K562 (cell line): ENCODE measurements around the gene EMX1. TPM values are rescaled to one million over a fixed set of nuclear protein-coding genes. Genes with fewer than 3 reads are reported as not detected.

Source experiments
- ATAC-seq: fragments of 200-7000 bp; cut with Tn5 transposase; 3 replicates; pipeline ENCODE4 v1.9.1; 2020; ENCODE audit warnings: moderate library complexity
- BruUV-seq: library from RNA; stranded (reverse); fragments of 400-500 nt; replicated peaks from 2 replicates; lab custom pipeline; 2021; lab: Mats Ljungman, UMichigan
- CTCF ChIA-PET: fragments of 300-600 bp; formaldehyde crosslinking; extraction: SDS; loops from one replicate; lab custom pipeline; 2021; ENCODE audit warnings: low intra/inter-chr PET ratio; lab: Yijun Ruan, JAX
- POLR2A ChIA-PET: fragments of 300-600, 350-650 bp; sonication (Branson Sonifier 250); formaldehyde crosslinking; extraction: SDS; loops from one replicate; lab custom pipeline; 2021; ENCODE audit warnings: antibody characterized with exemption, inconsistent platforms; lab: Yijun Ruan, JAX
- DNase-seq, 4 experiments: peaks; one replicate each; pipeline versions ENCODE4 v3.0.0 to v3.0.0-alpha.2; 2011 to 2018; ENCODE audit warnings: low spot score in 3 of 4, mixed read lengths in 3 of 4; ENCODE audit errors: extremely low read depth in 1 of 4
- FAIRE-seq: peaks from 2 replicates; lab custom pipeline; 2011; peaks lifted over from hg19 to GRCh38; lab: Jason Lieb, UNC
- H2AFZ ChIP-seq: 2 replicates; pipeline ENCODE4 v1.6.0; 2011; ENCODE audit warnings: low read depth, low read length, control low read depth, inconsistent platforms
- H3K27ac ChIP-seq: fragments of 200-600 bp; 3 replicates; pipeline ENCODE4 v1.8.0; 2011; ENCODE audit warnings: low read depth, mild to moderate bottlenecking, control low read depth, inconsistent platforms, low read length, moderate library complexity, mixed read lengths; ENCODE audit errors: extremely low read depth
- H3K27me3 ChIP-seq, 2 experiments: fragments of 300-600 bp in 1 of 2; 2 replicates in 1 of 2; 3 replicates in 1 of 2; pipeline versions ENCODE4 v1.6.0 to v1.8.0; 2011; ENCODE audit warnings: inconsistent platforms in 2 of 2, low read length in 2 of 2, mild to moderate bottlenecking in 1 of 2, mixed read lengths in 1 of 2, moderate library complexity in 1 of 2; ENCODE audit not compliant: control insufficient read depth in 2 of 2, insufficient read depth in 2 of 2
- H3K36me3 ChIP-seq: fragments of 300-600 bp; 3 replicates; pipeline ENCODE4 v1.8.0; 2011; ENCODE audit warnings: mild to moderate bottlenecking, low read length, inconsistent platforms; ENCODE audit not compliant: control insufficient read depth, insufficient read depth
- H3K4me1 ChIP-seq, 2 experiments: fragments of 200-600 bp in 1 of 2; replicated peaks in 1 of 2; 2 replicates in 1 of 2; 3 replicates in 1 of 2; pipeline versions ENCODE4 v1.5.1 to v1.8.0; 2011; ENCODE audit warnings: inconsistent platforms in 2 of 2, low read length in 2 of 2, mild to moderate bottlenecking in 1 of 2, mixed read lengths in 1 of 2, moderate library complexity in 1 of 2; ENCODE audit not compliant: control insufficient read depth in 2 of 2, insufficient read depth in 2 of 2
- H3K4me2 ChIP-seq: 2 replicates; pipeline ENCODE4 v1.6.1; 2011; ENCODE audit warnings: low read length, control low read depth, inconsistent platforms, mixed read lengths; ENCODE audit not compliant: insufficient read depth
- H3K4me3 ChIP-seq: fragments of 200-600 bp; sonication (generic), shearing (Covaris generic); 2 replicates; pipeline ENCODE4 v1.5.1; 2016; ENCODE audit warnings: control low read depth, inconsistent platforms
- H3K79me2 ChIP-seq: fragments of 200-600 bp; 3 replicates; pipeline ENCODE4 v1.8.0; 2011; ENCODE audit warnings: low read length, inconsistent platforms; ENCODE audit not compliant: control insufficient read depth, insufficient read depth
- H3K9ac ChIP-seq, 2 experiments: 2 replicates each; pipeline versions ENCODE4 v1.6.0 to v1.6.1; 2011; ENCODE audit warnings: low read depth in 2 of 2, low read length in 2 of 2, control low read depth in 1 of 2, inconsistent platforms in 1 of 2, mild to moderate bottlenecking in 1 of 2, mixed read lengths in 1 of 2; ENCODE audit not compliant: insufficient read depth in 1 of 2
- H3K9me1 ChIP-seq: one replicate; pipeline ENCODE4 v1.6.0; 2011; ENCODE audit warnings: inconsistent platforms, mild to moderate bottlenecking, low read length, moderate library complexity; ENCODE audit not compliant: control insufficient read depth, insufficient read depth
- H3K9me3 ChIP-seq: replicated peaks from 2 replicates; pipeline ENCODE4 v1.5.1; 2011; ENCODE audit warnings: low read depth, low read length, inconsistent platforms; ENCODE audit not compliant: control insufficient read depth, insufficient read depth
- H4K20me1 ChIP-seq: replicated peaks from 2 replicates; pipeline ENCODE4 v1.6.1; 2011; ENCODE audit warnings: low read length, inconsistent platforms, mixed read lengths; ENCODE audit not compliant: control insufficient read depth, insufficient read depth
- EGR1 ChIP-seq: fragments of 450-650 bp; conservative IDR thresholded peaks from 2 replicates; pipeline ENCODE4 v1.6.1; 2017; ENCODE audit warnings: mild to moderate bottlenecking
- SIX5 ChIP-seq, 2 experiments: IDR thresholded peaks; 2 replicates each; pipeline ENCODE4 v1.6.1; 2011; ENCODE audit warnings: low read length in 2 of 2, borderline replicate concordance in 1 of 2, low read depth in 1 of 2, mild to moderate bottlenecking in 1 of 2, moderate library complexity in 1 of 2; ENCODE audit not compliant: insufficient read depth in 1 of 2
- SUPT5H ChIP-seq: fragments of 450-650 bp; IDR thresholded peaks from 2 replicates; pipeline ENCODE4 v1.6.1; 2016
- ZNF175 ChIP-seq: fragments of 200-800 bp; sonication (Bioruptor generic); IDR thresholded peaks from 2 replicates; pipeline ENCODE4 v1.6.1; 2016; ENCODE audit warnings: low read depth, mild to moderate bottlenecking, missing genetic modification characterization, missing compliant biosample characterization
- WGBS: fragments of 100-300 bp; shearing (Covaris generic); methylation state at CpG from one replicate; pipeline ENCODE4 v1.1.6; 2016; ENCODE audit warnings: low coverage, mixed read lengths; ENCODE audit not compliant: insufficient coverage; ENCODE audit errors: missing lambda C conversion rate; 5-methylcytosine and 5-hydroxymethylcytosine counted together
- in situ Hi-C: fragments of 300-500 bp; cut with MboI; formaldehyde crosslinking; loops from 4 replicates; pipeline ENCODE4 v1.15.0; 2018; ENCODE audit warnings: inconsistent platforms, mixed read lengths
- intact Hi-C: fragments of 100-400 bp; cut with micrococcal nuclease; formaldehyde crosslinking; loops from 2 replicates; pipeline ENCODE4 v1.14.2; 2022
- polyA plus RNA-seq, 8 experiments: library from polyadenylated mRNA; depleted of rRNA in 4 of 8; stranded (reverse) in 5 of 8; unstranded in 3 of 8; fragments of >200 nt; fragmentation: Nextera tagmentation in 2 of 8; fragmentation: Illumina TruSeq in 1 of 8; extraction: Ambion mirVana in 2 of 8; extraction: Trizol in 1 of 8; gene quantifications; 2 replicates each; pipeline versions ENCODE4 v1.2.1 to v1.2.3, GENCODE V29; 2011 to 2014; ENCODE audit warnings: inconsistent platforms in 1 of 8, missing spikeins in 1 of 8
- total RNA-seq, 7 experiments: library from RNA; depleted of rRNA in 6 of 7; stranded (reverse); fragments of >200 nt in 6 of 7; fragmentation: Illumina TruSeq in 2 of 7; extraction: Trizol in 2 of 7; gene quantifications; 2 replicates each; pipeline versions ENCODE4 v1.2.1 to v1.2.3, GENCODE V29; 2011 to 2021; ENCODE audit warnings: low replicate concordance in 1 of 7
- TF ChIP-seq, protein P1 (sequence below): sonication (generic); formaldehyde crosslinking; IDR thresholded peaks from 2 replicates; pipeline ENCODE4 v1.8.0; 2023; ENCODE audit warnings: missing genetic modification reagents, mild to moderate bottlenecking, borderline replicate concordance
- TF ChIP-seq, protein P2 (sequence below): sonication (generic); formaldehyde crosslinking; IDR thresholded peaks from 2 replicates; pipeline ENCODE4 v1.9.0; 2022; ENCODE audit warnings: mild to moderate bottlenecking, missing genetic modification reagents
- TF ChIP-seq, protein P3 (sequence below): sonication (generic); formaldehyde crosslinking; IDR thresholded peaks from 2 replicates; pipeline ENCODE4 v1.8.1; 2023; ENCODE audit warnings: mild to moderate bottlenecking, missing genetic modification reagents, moderate library complexity
- TF ChIP-seq, protein P4 (sequence below), 2 experiments: fragments of 150-350 bp in 1 of 2; IDR thresholded peaks; 2 replicates each; pipeline ENCODE4 v1.6.1; 2012 to 2016; ENCODE audit warnings: low read depth in 2 of 2, low read length in 2 of 2, mild to moderate bottlenecking in 1 of 2, moderate library complexity in 1 of 2

Gene EMX1
- total and polyA plus RNA-seq, 9 of the 15 experiments (the other 6 are each of a cell fraction or from before 2014, with no cell fraction given): 0.10 to 0.32 (median 0.21) TPM; not detected in 6

DNA sequence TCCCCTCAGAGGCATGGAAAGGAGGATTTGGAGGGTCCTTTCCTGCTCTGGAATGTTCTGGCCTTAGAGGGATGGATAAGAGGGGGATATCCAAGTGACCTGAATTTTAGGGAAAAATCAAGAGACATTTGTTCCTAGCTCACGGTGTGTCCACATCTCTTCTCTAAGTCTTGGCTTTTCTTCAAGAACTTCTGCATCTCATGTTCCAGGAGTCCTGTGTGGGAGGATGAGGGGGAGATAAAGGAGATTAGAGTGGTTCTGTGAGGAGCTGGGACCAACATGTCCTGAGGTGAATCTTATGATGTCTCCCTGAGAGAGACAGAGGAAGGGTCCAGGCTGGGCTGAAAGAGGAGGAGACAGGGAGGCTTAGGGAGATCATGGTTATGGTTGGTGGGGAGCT, 11.7 kb downstream of the EMX1 start:
- Histone ChIP-seq H2AFZ (no peak overlapping the region), H3K9me1 (no peaks in the 10 kb centered on the region), H3K79me2 (no peaks in the 10 kb centered on the region), H3K36me3 (no peaks in the 10 kb centered on the region), H3K4me1 (peaks cover 0 to 10% of the 10 kb centered on the region in 2 experiments; a peak in 1 of 5 replicates), H3K4me2 (no peak overlapping the region), H3K4me3 (no peak overlapping the region), H3K9ac (no peak overlapping the region), H3K9me3 (no peaks in the 10 kb centered on the region), H3K27me3 (peaks cover 39 to 84% of the 10 kb centered on the region in 2 experiments), H3K27ac (no peak overlapping the region), H4K20me1 (peaks cover 25% of the 10 kb centered on the region)
- intact Hi-C loops (no loop called here), in situ Hi-C loops (no loop called here)
- 0% methylated on average over 1 of the region's 1 CpG for WGBS
- ATAC-seq: no peak
- POLR2A ChIA-PET: no interaction called here
- TF ChIP-seq SUPT5H (no peak), SIX5 (IDR thresholded peaks at IDR 0.05; ENCODE audit: borderline replicate concordance in 1 of 2, insufficient read depth in 1 of 2, low read depth in 1 of 2, low read length in 2 of 2) (no peak), ZNF175 (CRISPR knock-in tag) (no peak), EGR1 (no peak)
- TF ChIP-seq, protein P1, sequence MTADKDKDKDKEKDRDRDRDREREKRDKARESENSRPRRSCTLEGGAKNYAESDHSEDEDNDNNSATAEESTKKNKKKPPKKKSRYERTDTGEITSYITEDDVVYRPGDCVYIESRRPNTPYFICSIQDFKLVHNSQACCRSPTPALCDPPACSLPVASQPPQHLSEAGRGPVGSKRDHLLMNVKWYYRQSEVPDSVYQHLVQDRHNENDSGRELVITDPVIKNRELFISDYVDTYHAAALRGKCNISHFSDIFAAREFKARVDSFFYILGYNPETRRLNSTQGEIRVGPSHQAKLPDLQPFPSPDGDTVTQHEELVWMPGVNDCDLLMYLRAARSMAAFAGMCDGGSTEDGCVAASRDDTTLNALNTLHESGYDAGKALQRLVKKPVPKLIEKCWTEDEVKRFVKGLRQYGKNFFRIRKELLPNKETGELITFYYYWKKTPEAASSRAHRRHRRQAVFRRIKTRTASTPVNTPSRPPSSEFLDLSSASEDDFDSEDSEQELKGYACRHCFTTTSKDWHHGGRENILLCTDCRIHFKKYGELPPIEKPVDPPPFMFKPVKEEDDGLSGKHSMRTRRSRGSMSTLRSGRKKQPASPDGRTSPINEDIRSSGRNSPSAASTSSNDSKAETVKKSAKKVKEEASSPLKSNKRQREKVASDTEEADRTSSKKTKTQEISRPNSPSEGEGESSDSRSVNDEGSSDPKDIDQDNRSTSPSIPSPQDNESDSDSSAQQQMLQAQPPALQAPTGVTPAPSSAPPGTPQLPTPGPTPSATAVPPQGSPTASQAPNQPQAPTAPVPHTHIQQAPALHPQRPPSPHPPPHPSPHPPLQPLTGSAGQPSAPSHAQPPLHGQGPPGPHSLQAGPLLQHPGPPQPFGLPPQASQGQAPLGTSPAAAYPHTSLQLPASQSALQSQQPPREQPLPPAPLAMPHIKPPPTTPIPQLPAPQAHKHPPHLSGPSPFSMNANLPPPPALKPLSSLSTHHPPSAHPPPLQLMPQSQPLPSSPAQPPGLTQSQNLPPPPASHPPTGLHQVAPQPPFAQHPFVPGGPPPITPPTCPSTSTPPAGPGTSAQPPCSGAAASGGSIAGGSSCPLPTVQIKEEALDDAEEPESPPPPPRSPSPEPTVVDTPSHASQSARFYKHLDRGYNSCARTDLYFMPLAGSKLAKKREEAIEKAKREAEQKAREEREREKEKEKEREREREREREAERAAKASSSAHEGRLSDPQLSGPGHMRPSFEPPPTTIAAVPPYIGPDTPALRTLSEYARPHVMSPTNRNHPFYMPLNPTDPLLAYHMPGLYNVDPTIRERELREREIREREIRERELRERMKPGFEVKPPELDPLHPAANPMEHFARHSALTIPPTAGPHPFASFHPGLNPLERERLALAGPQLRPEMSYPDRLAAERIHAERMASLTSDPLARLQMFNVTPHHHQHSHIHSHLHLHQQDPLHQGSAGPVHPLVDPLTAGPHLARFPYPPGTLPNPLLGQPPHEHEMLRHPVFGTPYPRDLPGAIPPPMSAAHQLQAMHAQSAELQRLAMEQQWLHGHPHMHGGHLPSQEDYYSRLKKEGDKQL (CRISPR knock-in tag): no peak
- TF ChIP-seq, protein P2, sequence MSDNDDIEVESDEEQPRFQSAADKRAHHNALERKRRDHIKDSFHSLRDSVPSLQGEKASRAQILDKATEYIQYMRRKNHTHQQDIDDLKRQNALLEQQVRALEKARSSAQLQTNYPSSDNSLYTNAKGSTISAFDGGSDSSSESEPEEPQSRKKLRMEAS (CRISPR knock-in tag): no peak
- TF ChIP-seq, protein P3, sequence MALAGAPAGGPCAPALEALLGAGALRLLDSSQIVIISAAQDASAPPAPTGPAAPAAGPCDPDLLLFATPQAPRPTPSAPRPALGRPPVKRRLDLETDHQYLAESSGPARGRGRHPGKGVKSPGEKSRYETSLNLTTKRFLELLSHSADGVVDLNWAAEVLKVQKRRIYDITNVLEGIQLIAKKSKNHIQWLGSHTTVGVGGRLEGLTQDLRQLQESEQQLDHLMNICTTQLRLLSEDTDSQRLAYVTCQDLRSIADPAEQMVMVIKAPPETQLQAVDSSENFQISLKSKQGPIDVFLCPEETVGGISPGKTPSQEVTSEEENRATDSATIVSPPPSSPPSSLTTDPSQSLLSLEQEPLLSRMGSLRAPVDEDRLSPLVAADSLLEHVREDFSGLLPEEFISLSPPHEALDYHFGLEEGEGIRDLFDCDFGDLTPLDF (CRISPR knock-in tag): no peak
- TF ChIP-seq, protein P4, sequence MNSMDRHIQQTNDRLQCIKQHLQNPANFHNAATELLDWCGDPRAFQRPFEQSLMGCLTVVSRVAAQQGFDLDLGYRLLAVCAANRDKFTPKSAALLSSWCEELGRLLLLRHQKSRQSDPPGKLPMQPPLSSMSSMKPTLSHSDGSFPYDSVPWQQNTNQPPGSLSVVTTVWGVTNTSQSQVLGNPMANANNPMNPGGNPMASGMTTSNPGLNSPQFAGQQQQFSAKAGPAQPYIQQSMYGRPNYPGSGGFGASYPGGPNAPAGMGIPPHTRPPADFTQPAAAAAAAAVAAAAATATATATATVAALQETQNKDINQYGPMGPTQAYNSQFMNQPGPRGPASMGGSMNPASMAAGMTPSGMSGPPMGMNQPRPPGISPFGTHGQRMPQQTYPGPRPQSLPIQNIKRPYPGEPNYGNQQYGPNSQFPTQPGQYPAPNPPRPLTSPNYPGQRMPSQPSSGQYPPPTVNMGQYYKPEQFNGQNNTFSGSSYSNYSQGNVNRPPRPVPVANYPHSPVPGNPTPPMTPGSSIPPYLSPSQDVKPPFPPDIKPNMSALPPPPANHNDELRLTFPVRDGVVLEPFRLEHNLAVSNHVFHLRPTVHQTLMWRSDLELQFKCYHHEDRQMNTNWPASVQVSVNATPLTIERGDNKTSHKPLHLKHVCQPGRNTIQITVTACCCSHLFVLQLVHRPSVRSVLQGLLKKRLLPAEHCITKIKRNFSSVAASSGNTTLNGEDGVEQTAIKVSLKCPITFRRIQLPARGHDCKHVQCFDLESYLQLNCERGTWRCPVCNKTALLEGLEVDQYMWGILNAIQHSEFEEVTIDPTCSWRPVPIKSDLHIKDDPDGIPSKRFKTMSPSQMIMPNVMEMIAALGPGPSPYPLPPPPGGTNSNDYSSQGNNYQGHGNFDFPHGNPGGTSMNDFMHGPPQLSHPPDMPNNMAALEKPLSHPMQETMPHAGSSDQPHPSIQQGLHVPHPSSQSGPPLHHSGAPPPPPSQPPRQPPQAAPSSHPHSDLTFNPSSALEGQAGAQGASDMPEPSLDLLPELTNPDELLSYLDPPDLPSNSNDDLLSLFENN (IDR thresholded peaks at IDR 0.05; ENCODE audit: low read depth in 2 of 2, low read length in 2 of 2): no peak
- BruUV-seq: no TSS peak
- no peak for FAIRE-seq
- DNase-seq: no peak
- CTCF ChIA-PET: no interaction called here
